Kidney (tissue), 14 donors: ENCODE data around the gene NINJ2. TPM values are rescaled to one million over a fixed set of nuclear protein-coding genes. Genes with fewer than 3 reads are reported as not detected.

Experiments
- DNase-seq, 5 donors: peaks; one replicate each; pipeline ENCODE4 v3.0.0-alpha.2; 2013 to 2020
- FAIRE-seq: peaks from 2 replicates; lab custom pipeline; 2012; peaks lifted over from hg19 to GRCh38; lab: Jason Lieb, UNC
- H3K27ac ChIP-seq, 2 donors: one replicate each; pipeline ENCODE4 v1.7.0; 2013; ENCODE audit warnings: low read depth in 2 of 2, low read length in 2 of 2, inconsistent platforms in 1 of 2
- H3K27me3 ChIP-seq: one replicate; pipeline ENCODE4 v1.7.1; 2013; ENCODE audit warnings: low read length, inconsistent platforms; ENCODE audit not compliant: control insufficient read depth, insufficient read depth
- H3K36me3 ChIP-seq, 3 donors: one replicate each; pipeline versions ENCODE4 v1.7.0 to v1.7.1; 2013; ENCODE audit warnings: low read length in 3 of 3, control low read depth in 1 of 3, inconsistent platforms in 1 of 3; ENCODE audit not compliant: insufficient read depth in 3 of 3, control insufficient read depth in 2 of 3
- H3K4me1 ChIP-seq, 3 donors: one replicate each; pipeline versions ENCODE4 v1.7.0 to v1.7.1; 2013; ENCODE audit warnings: low read length in 3 of 3, inconsistent platforms in 1 of 3, low read depth in 1 of 3; ENCODE audit not compliant: control insufficient read depth in 2 of 3, insufficient read depth in 2 of 3
- H3K4me3 ChIP-seq, 3 donors: one replicate each; pipeline versions ENCODE4 v1.7.0 to v1.8.1; 2013; ENCODE audit warnings: low read length in 3 of 3, control low read depth in 1 of 3, inconsistent platforms in 1 of 3
- H3K9ac ChIP-seq, 3 donors: one replicate each; pipeline versions ENCODE4 v1.7.0 to v1.7.1; 2013; ENCODE audit warnings: low read length in 3 of 3, control low read depth in 1 of 3, inconsistent platforms in 1 of 3
- H3K9me3 ChIP-seq, 3 donors: one replicate each; pipeline versions ENCODE4 v1.7.0 to v1.7.1; 2013; ENCODE audit warnings: low read length in 3 of 3, control low read depth in 1 of 3, inconsistent platforms in 1 of 3; ENCODE audit not compliant: control insufficient read depth in 2 of 3, insufficient read depth in 1 of 3
- intact Hi-C: fragments of 100-400 bp; cut with DNase I; formaldehyde crosslinking; loops from one replicate; pipeline ENCODE4 v1.11.1; 2022
- polyA plus RNA-seq: library from polyadenylated mRNA; stranded (reverse); fragments of 350-450 nt; fragmentation: Illumina TruSeq; extraction: RNeasy Lipid Tissue Mini Kit (QIAGEN cat#74804); gene quantifications from one replicate; pipeline ENCODE4 v1.2.3, GENCODE V29; 2014; ENCODE audit warnings: low read depth, low replicate concordance; ENCODE audit not compliant: insufficient read depth
- total RNA-seq: library from RNA; stranded (reverse); fragmentation: NEBNext Ultra II Directional; extraction: Animal tissue kit (Norgen Biotek cat#: 25700); gene quantifications from one replicate; pipeline ENCODE4 v1.2.1, GENCODE V29; 2021
- TF ChIP-seq, protein P1 (sequence below): IDR thresholded peaks from 3 replicates; pipeline ENCODE4 v1.5.1; 2012; ENCODE audit warnings: mild to moderate bottlenecking, moderate library complexity, borderline replicate concordance; ENCODE audit not compliant: insufficient read depth; ENCODE audit errors: extremely low read depth
- donor health status: control.
- donor health status: control.
- donor health status: control.
- donor health status: control.
- donor health status: control.
- donor health status: DM: yes; HTN: yes; CAD: no.
- donor health status: Normal renal cell carcinoma (clear cell type).

Gene NINJ2
- total and polyA plus RNA-seq, 2 donors from 2014 or later, result 0.69 to 2.8 TPM

DNA sequence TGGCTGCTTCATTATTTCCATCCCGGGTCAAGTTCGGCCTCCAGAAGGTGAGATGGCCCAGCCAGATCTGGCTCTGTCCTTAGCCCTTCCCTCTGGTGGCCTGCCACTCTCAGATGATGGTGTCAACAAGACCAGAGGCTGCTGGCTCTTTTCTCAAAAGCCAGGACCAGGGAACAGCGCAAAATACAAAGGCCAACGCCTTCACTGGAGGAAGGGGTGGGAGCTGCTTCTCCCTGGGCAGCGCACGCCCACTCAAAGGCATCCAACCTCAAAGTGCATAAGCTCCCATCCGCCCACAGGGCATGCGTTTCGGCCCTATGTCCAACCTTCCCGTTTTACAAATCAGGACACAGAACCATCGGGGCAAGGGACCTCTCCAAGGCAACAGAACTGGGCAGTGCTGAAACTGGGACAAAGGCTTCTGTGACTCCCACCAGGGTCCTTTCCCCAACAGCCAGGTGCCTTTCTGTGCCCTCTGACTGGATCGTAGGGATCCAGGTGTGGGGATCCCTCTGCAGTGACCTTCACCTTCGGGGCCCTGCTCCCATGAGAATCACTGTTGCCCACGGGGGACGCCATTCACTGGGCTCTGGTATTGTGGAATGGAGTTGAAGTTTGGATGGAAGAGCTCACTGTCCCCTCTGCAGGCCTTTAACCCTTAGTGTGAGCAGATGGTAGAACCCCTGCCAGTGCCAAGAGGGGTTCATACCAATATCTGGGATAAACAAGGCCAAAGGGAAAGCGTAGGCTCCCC lies 76.8 kb downstream of the NINJ2 start:
- H3K4me3 ChIP-seq, result no peak overlapping the region
- H3K4me1 ChIP-seq, result peaks cover 0 to 2% (median 0%) of the 10 kb centered on the region in 3 donors
- no peaks in the 10 kb centered on the region for H3K27me3 ChIP-seq
- no peaks in the 10 kb centered on the region for H3K36me3 ChIP-seq
- no peak overlapping the region for H3K9ac ChIP-seq
- no peak overlapping the region for H3K27ac ChIP-seq
- DNase-seq (peak in 2 of 5 donors; percentile 6 to 17), FAIRE-seq (no peak)
- intact Hi-C loops, result no loop called here
- TF ChIP-seq, protein P1, sequence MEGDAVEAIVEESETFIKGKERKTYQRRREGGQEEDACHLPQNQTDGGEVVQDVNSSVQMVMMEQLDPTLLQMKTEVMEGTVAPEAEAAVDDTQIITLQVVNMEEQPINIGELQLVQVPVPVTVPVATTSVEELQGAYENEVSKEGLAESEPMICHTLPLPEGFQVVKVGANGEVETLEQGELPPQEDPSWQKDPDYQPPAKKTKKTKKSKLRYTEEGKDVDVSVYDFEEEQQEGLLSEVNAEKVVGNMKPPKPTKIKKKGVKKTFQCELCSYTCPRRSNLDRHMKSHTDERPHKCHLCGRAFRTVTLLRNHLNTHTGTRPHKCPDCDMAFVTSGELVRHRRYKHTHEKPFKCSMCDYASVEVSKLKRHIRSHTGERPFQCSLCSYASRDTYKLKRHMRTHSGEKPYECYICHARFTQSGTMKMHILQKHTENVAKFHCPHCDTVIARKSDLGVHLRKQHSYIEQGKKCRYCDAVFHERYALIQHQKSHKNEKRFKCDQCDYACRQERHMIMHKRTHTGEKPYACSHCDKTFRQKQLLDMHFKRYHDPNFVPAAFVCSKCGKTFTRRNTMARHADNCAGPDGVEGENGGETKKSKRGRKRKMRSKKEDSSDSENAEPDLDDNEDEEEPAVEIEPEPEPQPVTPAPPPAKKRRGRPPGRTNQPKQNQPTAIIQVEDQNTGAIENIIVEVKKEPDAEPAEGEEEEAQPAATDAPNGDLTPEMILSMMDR, result no peak
- no peaks in the 10 kb centered on the region for H3K9me3 ChIP-seq

DNA sequence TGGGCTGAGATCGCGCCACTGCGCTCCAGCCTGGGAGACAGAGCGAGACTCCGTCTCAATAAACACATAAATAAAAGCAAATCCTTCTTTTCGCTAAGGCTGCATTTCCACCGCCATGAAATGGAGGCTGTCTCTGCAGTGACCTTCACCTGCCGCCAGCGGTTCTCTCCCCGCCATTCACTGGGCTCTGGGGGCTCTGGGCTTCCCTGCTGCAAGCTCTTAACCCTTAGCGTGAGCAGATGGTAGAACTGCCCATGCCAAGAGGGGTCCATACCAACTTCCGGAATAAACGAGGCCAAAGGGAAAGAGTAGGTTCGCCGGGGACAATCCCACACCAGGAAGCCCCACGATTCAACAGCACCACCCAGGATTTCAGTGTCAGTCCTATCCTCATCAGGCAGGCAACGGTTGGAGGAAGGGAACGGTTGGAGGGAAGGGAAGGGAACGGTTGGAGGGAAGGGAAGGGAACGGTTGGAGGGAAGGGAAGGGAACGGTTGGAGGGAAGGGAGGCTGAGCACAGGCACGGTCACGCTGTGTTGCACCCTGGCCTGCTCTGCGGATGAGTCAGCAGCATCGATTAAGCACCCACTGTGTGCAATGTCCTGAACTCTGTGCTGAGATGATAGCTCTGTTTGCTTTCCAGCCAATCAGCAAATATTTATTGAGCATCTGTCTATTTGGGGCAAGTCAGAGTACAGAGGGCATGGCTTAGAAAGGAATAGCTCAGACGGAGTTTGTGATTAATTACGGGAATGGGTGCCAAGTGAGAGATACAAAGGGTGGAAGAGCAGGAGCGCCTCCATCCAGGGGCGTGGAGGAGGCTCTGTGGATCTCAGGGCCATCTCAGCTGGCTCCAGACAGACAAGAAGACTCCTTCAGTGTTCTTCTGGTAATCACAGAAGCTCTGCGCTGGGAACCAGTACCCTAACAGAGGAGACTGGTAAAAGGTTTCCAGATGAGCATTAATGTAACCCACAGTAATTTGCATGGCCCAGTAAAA lies 77.9 kb downstream of the NINJ2 start:
- FAIRE-seq, result no peak
- TF ChIP-seq, protein P1, result no peak

DNA sequence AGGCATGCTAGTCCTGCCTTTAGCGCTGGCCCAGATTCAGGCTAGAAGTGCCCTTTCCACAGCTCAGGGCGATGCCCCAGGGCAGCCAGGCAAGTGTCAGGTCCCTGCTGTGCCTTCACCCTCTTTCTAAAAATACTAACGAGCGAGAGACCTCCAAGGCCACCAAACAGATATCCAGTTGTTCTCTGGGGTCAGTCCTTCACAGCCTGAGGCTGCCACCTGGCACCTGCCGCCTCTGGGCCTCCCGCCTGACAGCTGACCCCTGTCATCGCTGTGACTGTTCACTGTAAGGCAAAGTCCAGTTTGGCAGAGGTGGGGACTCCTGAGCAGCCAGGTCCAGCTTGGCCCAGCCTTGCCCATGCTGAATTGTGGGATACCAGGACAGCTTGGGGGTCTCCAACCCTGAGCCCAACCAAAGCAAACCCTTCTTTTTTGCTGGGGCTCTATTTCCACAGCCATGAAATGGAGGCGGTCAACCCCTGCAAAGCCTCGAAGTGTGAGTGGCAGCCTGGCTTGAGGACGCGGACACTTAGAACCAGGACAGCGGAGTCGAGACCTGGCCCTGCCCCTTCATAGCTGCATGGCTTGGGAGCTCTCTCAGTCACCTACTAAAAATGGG lies 79.9 kb downstream of the NINJ2 start:
- H3K9ac ChIP-seq, result no peak overlapping the region
- intact Hi-C loops, result no loop called here
- H3K9me3 ChIP-seq, result no peaks in the 10 kb centered on the region
- H3K27ac ChIP-seq, result no peak overlapping the region
- H3K4me3 ChIP-seq, result no peak overlapping the region
- no peak for FAIRE-seq
- no peaks in the 10 kb centered on the region for H3K36me3 ChIP-seq
- TF ChIP-seq, protein P1, result no peak
- no peaks in the 10 kb centered on the region for H3K4me1 ChIP-seq
- H3K27me3 ChIP-seq, result no peaks in the 10 kb centered on the region
- DNase-seq, result peak in 1 of 5 donors; percentile 25

More for the DNA sequence above, 77.9 kb downstream of the NINJ2 start:
- DNase-seq, result peak in 1 of 5 donors; percentile 11
- H3K27me3 ChIP-seq, result no peaks in the 10 kb centered on the region
- H3K4me1 ChIP-seq, result no peaks in the 10 kb centered on the region
- no peak overlapping the region for H3K4me3 ChIP-seq
- H3K9me3 ChIP-seq, result no peaks in the 10 kb centered on the region
- H3K36me3 ChIP-seq, result no peaks in the 10 kb centered on the region
- intact Hi-C loops, result no loop called here
- H3K9ac ChIP-seq, result no peak overlapping the region
- no peak overlapping the region for H3K27ac ChIP-seq
